ENCODE results near the gene ZNF784. TPM values are rescaled to one million over a fixed set of nuclear protein-coding genes. Genes with fewer than 3 reads are reported as not detected.

Gene ZNF784
- total and polyA plus RNA-seq, 9 of the 15 experiments (the other 6 are each of a cell fraction or from before 2014, with no cell fraction given) = 0.14 to 6.1 (median 2.1) TPM

DNA sequence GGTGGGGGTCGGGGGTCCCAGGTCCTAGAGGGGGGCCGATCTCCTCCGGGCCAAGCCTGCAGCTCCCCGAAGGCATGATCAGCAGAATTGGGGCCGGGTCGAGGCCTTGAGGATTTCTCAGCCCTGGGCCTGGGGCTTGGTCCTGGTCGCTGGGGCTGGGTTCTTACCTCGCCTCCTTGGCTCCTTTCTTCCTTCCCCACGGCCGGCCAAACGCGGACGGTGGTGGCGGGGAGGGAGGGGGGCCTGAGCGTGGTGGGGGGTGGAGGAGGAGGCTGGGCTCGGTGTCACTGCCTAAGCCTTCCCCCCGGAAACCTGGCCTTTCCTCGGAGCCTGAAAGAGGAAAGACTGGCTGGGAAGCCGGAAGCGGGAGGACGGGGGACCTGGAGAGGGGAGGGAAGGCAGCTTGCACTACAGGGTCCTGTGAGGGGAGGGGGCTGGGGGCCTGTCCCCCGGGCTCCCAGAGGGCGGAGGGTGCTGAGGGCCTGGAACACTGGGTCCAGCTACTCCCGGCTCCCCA lies 43.7 kb downstream of the ZNF784 start, which contains the start of gene ZNF579 (continued):
- TF ChIP-seq FOSL1 (tag; conservative IDR thresholded peaks at IDR 0.05) = 0 out of 2 replicates have a peak, but pooled peaks have one; percentile 17
- TF ChIP-seq CREM (IDR thresholded peaks at IDR 0.05; ENCODE audit: low read depth) = peak; percentile 72
- TF ChIP-seq ZNF384 (IDR thresholded peaks at IDR 0.05; ENCODE audit: low read depth, low read length) = 0 out of 2 replicates have a peak, but pooled peaks have one; percentile 28
- TF ChIP-seq, protein P1, sequence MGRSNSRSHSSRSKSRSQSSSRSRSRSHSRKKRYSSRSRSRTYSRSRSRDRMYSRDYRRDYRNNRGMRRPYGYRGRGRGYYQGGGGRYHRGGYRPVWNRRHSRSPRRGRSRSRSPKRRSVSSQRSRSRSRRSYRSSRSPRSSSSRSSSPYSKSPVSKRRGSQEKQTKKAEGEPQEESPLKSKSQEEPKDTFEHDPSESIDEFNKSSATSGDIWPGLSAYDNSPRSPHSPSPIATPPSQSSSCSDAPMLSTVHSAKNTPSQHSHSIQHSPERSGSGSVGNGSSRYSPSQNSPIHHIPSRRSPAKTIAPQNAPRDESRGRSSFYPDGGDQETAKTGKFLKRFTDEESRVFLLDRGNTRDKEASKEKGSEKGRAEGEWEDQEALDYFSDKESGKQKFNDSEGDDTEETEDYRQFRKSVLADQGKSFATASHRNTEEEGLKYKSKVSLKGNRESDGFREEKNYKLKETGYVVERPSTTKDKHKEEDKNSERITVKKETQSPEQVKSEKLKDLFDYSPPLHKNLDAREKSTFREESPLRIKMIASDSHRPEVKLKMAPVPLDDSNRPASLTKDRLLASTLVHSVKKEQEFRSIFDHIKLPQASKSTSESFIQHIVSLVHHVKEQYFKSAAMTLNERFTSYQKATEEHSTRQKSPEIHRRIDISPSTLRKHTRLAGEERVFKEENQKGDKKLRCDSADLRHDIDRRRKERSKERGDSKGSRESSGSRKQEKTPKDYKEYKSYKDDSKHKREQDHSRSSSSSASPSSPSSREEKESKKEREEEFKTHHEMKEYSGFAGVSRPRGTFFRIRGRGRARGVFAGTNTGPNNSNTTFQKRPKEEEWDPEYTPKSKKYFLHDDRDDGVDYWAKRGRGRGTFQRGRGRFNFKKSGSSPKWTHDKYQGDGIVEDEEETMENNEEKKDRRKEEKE (IDR thresholded peaks at IDR 0.05; ENCODE audit: borderline replicate concordance in 1 of 2, control insufficient read depth in 1 of 2, low read depth in 2 of 2, low read length in 1 of 2) = peak in 1 of 2 experiments; percentile 92; a peak in 2 of 4 replicates
- peak; percentile 83; the same call in 1 of the 2 replicates for TF ChIP-seq ZKSCAN1 (IDR thresholded peaks at IDR 0.05; ENCODE audit: low read depth, low read length)
- TF ChIP-seq, protein P2, sequence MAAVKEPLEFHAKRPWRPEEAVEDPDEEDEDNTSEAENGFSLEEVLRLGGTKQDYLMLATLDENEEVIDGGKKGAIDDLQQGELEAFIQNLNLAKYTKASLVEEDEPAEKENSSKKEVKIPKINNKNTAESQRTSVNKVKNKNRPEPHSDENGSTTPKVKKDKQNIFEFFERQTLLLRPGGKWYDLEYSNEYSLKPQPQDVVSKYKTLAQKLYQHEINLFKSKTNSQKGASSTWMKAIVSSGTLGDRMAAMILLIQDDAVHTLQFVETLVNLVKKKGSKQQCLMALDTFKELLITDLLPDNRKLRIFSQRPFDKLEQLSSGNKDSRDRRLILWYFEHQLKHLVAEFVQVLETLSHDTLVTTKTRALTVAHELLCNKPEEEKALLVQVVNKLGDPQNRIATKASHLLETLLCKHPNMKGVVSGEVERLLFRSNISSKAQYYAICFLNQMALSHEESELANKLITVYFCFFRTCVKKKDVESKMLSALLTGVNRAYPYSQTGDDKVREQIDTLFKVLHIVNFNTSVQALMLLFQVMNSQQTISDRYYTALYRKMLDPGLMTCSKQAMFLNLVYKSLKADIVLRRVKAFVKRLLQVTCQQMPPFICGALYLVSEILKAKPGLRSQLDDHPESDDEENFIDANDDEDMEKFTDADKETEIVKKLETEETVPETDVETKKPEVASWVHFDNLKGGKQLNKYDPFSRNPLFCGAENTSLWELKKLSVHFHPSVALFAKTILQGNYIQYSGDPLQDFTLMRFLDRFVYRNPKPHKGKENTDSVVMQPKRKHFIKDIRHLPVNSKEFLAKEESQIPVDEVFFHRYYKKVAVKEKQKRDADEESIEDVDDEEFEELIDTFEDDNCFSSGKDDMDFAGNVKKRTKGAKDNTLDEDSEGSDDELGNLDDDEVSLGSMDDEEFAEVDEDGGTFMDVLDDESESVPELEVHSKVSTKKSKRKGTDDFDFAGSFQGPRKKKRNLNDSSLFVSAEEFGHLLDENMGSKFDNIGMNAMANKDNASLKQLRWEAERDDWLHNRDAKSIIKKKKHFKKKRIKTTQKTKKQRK (IDR thresholded peaks at IDR 0.05; ENCODE audit: borderline replicate concordance, low read depth, low read length) = no peak
- TF ChIP-seq RCOR1 (IDR thresholded peaks at IDR 0.05; ENCODE audit: borderline replicate concordance in 1 of 2, low read depth in 2 of 2, low read length in 2 of 2) = peak in 1 of 2 experiments; percentile 65; a peak in 1 of 4 replicates
- peak; percentile 73 for TF ChIP-seq ZBTB7A (IDR thresholded peaks at IDR 0.05; ENCODE audit: borderline replicate concordance, control insufficient read depth, low read depth, low read length)
- TF ChIP-seq, protein P3, sequence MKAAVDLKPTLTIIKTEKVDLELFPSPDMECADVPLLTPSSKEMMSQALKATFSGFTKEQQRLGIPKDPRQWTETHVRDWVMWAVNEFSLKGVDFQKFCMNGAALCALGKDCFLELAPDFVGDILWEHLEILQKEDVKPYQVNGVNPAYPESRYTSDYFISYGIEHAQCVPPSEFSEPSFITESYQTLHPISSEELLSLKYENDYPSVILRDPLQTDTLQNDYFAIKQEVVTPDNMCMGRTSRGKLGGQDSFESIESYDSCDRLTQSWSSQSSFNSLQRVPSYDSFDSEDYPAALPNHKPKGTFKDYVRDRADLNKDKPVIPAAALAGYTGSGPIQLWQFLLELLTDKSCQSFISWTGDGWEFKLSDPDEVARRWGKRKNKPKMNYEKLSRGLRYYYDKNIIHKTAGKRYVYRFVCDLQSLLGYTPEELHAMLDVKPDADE (conservative IDR thresholded peaks at IDR 0.05; ENCODE audit: control insufficient read depth, low read depth, low read length) = 0 out of 2 replicates have a peak, but pooled peaks have one; percentile 40
- TF ChIP-seq ZNF24 (IDR thresholded peaks at IDR 0.05) = peak; percentile 76
- TF ChIP-seq ZNF263 (CRISPR knock-in tag; IDR thresholded peaks at IDR 0.05; ENCODE audit: borderline replicate concordance) = peak; percentile 59; the same call in 1 of the 2 replicates
- TF ChIP-seq RB1 (IDR thresholded peaks at IDR 0.05; ENCODE audit: low read depth) = peak; percentile 74; the same call in 1 of the 2 replicates
- TF ChIP-seq ELF1 (tag; IDR thresholded peaks at IDR 0.05) = peak; percentile 81
- peak; percentile 52; the same call in 1 of the 2 replicates for TF ChIP-seq GTF2E2 (tag; IDR thresholded peaks at IDR 0.05)
- peak; percentile 58; the same call in 1 of the 2 replicates for TF ChIP-seq JUND (IDR thresholded peaks at IDR 0.05; ENCODE audit: borderline replicate concordance, low read depth, low read length)
- TF ChIP-seq JUND (tag; IDR thresholded peaks at IDR 0.05; ENCODE audit: borderline replicate concordance, low read depth, low read length) = no peak; the same call in 2 of the 3 replicates
- TF ChIP-seq PHF20 (IDR thresholded peaks at IDR 0.05; ENCODE audit: partially characterized antibody) = peak; percentile 97
- 0 out of 2 replicates have a peak, but pooled peaks have one; percentile 34 for TF ChIP-seq SPI1 (IDR thresholded peaks at IDR 0.05; ENCODE audit: borderline replicate concordance, low read depth, low read length)
- TF ChIP-seq GABPB1 (CRISPR knock-in tag; IDR thresholded peaks at IDR 0.05) = peak; percentile 96
- peak; percentile 80 to 90 for TF ChIP-seq MAZ (CRISPR knock-in tag; conservative IDR thresholded peaks at IDR 0.05 in 1 of 2, IDR thresholded peaks at IDR 0.05 in 1 of 2)

Measured in K562 (cell line).